IMR-90 (cell line): ENCODE results near the gene ZSCAN10.

Experiments used
- FOS ChIP-seq: fragments of 150-350 bp; IDR thresholded peaks from 2 replicates; pipeline ENCODE4 v1.6.1; 2016; ENCODE audit warnings: low read depth, low read length
- RAD21 ChIP-seq: IDR thresholded peaks from 2 replicates; pipeline ENCODE4 v1.6.1; 2012; ENCODE audit warnings: low read length, improper control_type of control experiment
- RFX5 ChIP-seq: IDR thresholded peaks from 2 replicates; pipeline ENCODE4 v1.8.0; 2012; ENCODE audit warnings: low read depth, mild to moderate bottlenecking, low read length, moderate library complexity

- TF ChIP-seq RFX5: no peak
- TF ChIP-seq FOS: no peak
- peak; percentile 38 for TF ChIP-seq RAD21
Observed at GRCh38 chr16:3094289-3095027, 4.6 kb downstream of the ZSCAN10 start.
